Measurements from ENCODE around the gene NACC2.

The NACC2 gene

GRCh38 chr9:136088939-136089696, 6.0 kb downstream of the NACC2 start:
- Histone ChIP-seq H3K4me1 (ENCODE audit: control insufficient read depth, insufficient read depth, low read length) (peaks cover 3% of the 10 kb centered on the region), H3K4me3 (ENCODE audit: low read depth, low read length) (no peak overlapping the region), H3K9me3 (ENCODE audit: control insufficient read depth, insufficient read depth, low read depth, low read length) (no peaks in the 10 kb centered on the region), H3K36me3 (ENCODE audit: control insufficient read depth in 2 of 2, insufficient read depth in 1 of 2, low read length in 2 of 2) (peaks cover 0 to 15% of the 10 kb centered on the region in 2 experiments; a peak in 1 of 3 replicates), H3K27ac (ENCODE audit: extremely low read depth, low read depth, low read length) (no peak overlapping the region)
- ChIA-PET CTCF (interaction anchor here (0.6 to 4.0 kb wide), 11 partner anchors 11 to 121 kb away, joined by 3 to 67 read pairs (median 4); no protein-coding TSS in a partner anchor), POLR2A (interaction anchor here (1.5 to 1.8 kb wide), 2 partner anchors 23 to 25 kb away, joined by 4 to 5 read pairs; no protein-coding TSS in a partner anchor)
- TF ChIP-seq GLIS1 (tag by site-specific recombination; IDR thresholded peaks at IDR 0.05): peak; percentile 77
- TF ChIP-seq GLIS2 (tag by site-specific recombination; IDR thresholded peaks at IDR 0.05): peak; percentile 38; the same call in 1 of the 2 replicates
- TF ChIP-seq PATZ1 (tag by site-specific recombination; IDR thresholded peaks at IDR 0.05): peak; percentile 72
- TF ChIP-seq ZIC2 (tag by site-specific recombination; IDR thresholded peaks at IDR 0.05): peak; percentile 71
- no peak for TF ChIP-seq ZSCAN30 (tag by site-specific recombination; IDR thresholded peaks at IDR 0.05)
- no peak for TF ChIP-seq SP3 (tag by site-specific recombination; IDR thresholded peaks at IDR 0.05)
- TF ChIP-seq ZNF449 (tag by site-specific recombination; IDR thresholded peaks at IDR 0.05): 0 out of 2 replicates have a peak, but pooled peaks have one; percentile 30
- peak; percentile 70; the same call in 1 of the 2 replicates for TF ChIP-seq ZBTB10 (tag by site-specific recombination; IDR thresholded peaks at IDR 0.05)
- peak; percentile 61; the same call in 1 of the 2 replicates for TF ChIP-seq ZBTB44 (tag by site-specific recombination; IDR thresholded peaks at IDR 0.05)

- ChIA-PET POLR2A (no interaction called here), CTCF (interaction anchor here (0.6 to 4.0 kb wide), 4 partner anchors 16 to 166 kb away, joined by 3 to 67 read pairs (median 6); no protein-coding TSS in a partner anchor)
- Histone ChIP-seq H3K36me3 (ENCODE audit: control insufficient read depth in 2 of 2, insufficient read depth in 1 of 2, low read length in 2 of 2) (peaks cover 0 to 15% of the 10 kb centered on the region in 2 experiments; a peak in 1 of 3 replicates), H3K4me3 (ENCODE audit: low read depth, low read length) (no peak overlapping the region), H3K4me1 (ENCODE audit: control insufficient read depth, insufficient read depth, low read length) (peaks cover 3% of the 10 kb centered on the region), H3K9me3 (ENCODE audit: control insufficient read depth, insufficient read depth, low read depth, low read length) (no peaks in the 10 kb centered on the region), H3K27ac (ENCODE audit: extremely low read depth, low read depth, low read length) (no peak overlapping the region)
- TF ChIP-seq ZNF341 (tag by site-specific recombination; IDR thresholded peaks at IDR 0.05; ENCODE audit: low read depth) (peak; percentile 62), ZNF133 (tag by site-specific recombination; IDR thresholded peaks at IDR 0.05) (no peak)
Observed at GRCh38 chr9:136088481-136088938, 6.6 kb downstream of the NACC2 start.

Data from HEK293 (cell line).